NCI-H1436 (cell line): ENCODE results near the gene GMPR.
"Not testable (repeated sequence)": the region's sequence is repeated elsewhere in the genome, so short reads cannot be mapped to it uniquely, and the experiment has no call there.

ENCODE experiments used
- DNase-seq: peaks from one replicate; lab custom pipeline; 2025; lab: John Stamatoyannopoulos, UW

GMPR gene

DNA sequence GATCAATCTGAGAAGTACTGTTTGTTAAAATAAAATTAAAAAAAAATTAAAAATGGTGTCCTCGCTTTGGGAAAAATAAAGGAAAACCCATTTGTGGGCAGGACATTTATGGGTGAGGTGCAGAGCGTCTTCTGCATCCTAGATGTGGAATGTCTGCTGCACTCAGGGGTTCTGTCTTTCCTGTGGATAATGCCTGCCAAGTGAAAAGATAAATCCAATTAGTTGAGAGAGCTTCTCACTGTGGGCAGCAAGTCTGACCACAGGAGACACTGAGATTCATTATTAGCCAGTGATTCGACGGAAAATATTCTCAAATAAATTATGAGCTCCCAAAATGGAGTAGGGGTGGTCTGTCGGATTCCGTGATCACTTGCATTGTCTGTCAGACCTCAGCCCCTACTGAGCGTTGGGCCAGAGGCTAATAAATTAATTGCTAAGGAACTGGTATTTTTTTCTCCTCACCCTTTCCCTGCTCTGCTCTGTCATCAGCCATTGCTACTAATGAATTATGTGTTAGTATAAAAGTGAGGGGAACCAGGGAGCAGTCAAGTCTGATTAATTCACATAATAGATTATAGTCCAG is 10.0 kb downstream of the GMPR start:
- DNase-seq: no peak

GRCh38 chr6:16249971-16250370 is 11.6 kb downstream of the GMPR start:
- peak; percentile 17 for DNase-seq

GRCh38 chr6:16251706-16252105 is 13.3 kb downstream of the GMPR start:
- DNase-seq: no peak

- DNase-seq: no peak
Observed at GRCh38 chr6:16252686-16253299, 14.4 kb downstream of the GMPR start.

DNA sequence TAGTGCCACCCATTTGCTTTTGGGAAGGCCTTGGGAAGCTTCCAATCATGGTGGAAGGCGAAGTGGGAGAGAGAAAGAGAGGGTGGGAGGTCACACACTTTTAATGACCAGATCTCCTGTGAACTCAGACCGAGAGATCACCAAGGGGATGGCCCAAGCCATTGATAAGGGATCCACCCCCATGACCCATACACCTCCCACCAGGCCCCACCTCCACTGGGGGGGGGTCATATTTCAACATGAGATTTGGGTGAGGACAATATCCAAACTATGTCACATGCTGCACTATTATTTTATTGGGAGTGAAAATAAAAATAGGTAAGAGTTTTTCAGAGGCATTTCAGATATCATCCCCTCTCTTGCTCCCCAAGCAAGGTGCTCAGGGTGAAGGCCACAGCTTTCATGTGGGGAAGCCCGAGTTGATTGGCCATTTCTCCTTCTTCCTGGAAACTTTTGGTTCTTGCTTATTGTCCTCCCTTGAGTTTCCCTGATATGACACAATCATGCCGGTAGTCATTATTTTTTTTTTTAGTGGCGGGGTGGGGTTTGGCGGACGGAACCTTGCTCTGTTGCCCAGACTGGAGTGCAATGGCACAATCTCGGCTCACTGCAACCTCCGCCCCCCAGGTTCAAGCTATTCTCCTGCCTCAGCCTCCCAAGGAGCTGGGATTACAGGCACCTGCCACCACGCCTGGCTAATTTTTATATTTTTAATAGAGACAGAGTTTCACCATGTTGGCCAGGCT is 15.2 kb downstream of the GMPR start:
- no peak for DNase-seq

DNA sequence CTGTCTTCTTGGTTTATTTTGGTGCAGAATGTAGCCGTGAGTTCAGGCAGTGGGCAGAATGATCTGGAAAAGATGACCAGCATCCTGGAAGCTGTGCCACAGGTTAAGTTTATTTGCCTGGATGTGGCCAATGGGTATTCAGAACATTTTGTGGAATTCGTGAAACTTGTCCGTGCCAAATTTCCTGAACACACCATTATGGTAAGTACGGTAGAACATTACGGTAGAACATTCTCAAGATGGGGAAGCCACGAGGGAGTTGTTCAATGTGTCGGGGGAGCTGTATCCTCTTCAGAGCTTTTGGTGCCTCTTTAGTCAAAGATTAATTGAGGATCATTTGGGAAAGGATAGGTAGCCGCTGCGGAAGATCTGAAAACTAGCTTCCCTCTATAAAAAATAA is 16.1 kb downstream of the GMPR start:
- no peak for DNase-seq

DNA sequence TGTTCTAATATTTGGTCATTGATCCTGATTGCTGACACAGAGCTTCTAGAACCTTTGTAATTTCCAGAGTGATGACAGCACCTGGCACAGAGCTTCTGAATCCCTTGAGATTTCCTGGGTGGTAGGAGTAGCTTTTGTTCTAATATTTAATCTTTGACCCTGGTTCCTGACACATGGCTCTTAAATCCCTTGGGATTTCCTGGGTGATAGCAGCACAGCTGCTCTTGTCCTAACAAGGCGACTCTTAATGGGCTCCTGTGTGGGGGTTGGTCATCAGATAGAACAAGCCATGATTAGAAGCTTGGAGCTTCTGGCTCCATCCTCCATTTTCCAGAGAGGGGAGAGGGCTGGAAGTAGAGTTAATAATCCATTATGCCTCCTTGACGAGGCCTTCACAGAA is 18.4 kb downstream of the GMPR start:
- no peak for DNase-seq

GRCh38 chr6:16257999-16258708 is 19.8 kb downstream of the GMPR start:
- no peak for DNase-seq

DNA sequence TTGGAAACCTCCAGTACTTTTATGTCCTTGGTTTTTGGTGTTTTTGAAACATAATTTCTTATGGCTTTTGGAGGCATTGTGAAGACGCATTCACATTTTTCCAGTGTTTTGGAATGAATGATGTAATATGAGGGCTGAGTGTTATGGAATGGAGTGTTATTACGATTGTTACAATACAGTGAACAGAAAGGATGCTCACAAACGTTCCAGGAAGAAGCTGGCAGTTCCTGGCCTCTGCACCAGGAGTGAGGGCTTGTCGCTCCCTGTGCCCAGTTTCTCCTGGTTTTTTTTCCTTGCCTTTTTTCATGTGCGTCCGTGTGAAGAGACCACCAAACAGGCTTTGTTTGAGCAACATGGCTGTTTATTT is 20.3 kb downstream of the GMPR start:
- DNase-seq: no peak

- not testable (repeated sequence) for DNase-seq
Observed at GRCh38 chr6:16259604-16260003, 21.2 kb downstream of the GMPR start.

GRCh38 chr6:16260602-16261001 is 22.2 kb downstream of the GMPR start:
- DNase-seq: not testable (repeated sequence)

- DNase-seq: not testable (repeated sequence)
Observed at GRCh38 chr6:16262773-16263172, 24.4 kb downstream of the GMPR start.

GRCh38 chr6:16263464-16264099 is 25.2 kb downstream of the GMPR start:
- DNase-seq: not testable (repeated sequence)

DNA sequence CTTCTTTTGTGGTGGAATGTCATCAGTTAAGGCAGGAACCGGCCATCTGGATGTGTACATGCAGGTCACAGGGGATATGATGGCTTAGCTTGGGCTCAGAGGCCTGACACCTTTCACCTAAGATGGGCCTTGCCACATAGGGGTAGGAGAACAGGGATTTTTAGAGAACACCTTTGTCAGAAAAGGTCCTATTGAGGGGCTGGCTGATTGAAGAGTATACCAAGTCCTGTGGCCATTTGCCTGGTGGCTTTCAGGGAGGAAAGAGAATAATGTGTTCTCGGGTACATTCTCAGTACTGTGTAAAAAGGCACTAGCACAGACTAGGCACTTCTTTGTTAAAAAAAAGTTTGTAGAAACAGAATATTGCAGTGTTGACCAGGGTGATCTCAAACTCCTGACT is 26.4 kb downstream of the GMPR start:
- no peak for DNase-seq

DNA sequence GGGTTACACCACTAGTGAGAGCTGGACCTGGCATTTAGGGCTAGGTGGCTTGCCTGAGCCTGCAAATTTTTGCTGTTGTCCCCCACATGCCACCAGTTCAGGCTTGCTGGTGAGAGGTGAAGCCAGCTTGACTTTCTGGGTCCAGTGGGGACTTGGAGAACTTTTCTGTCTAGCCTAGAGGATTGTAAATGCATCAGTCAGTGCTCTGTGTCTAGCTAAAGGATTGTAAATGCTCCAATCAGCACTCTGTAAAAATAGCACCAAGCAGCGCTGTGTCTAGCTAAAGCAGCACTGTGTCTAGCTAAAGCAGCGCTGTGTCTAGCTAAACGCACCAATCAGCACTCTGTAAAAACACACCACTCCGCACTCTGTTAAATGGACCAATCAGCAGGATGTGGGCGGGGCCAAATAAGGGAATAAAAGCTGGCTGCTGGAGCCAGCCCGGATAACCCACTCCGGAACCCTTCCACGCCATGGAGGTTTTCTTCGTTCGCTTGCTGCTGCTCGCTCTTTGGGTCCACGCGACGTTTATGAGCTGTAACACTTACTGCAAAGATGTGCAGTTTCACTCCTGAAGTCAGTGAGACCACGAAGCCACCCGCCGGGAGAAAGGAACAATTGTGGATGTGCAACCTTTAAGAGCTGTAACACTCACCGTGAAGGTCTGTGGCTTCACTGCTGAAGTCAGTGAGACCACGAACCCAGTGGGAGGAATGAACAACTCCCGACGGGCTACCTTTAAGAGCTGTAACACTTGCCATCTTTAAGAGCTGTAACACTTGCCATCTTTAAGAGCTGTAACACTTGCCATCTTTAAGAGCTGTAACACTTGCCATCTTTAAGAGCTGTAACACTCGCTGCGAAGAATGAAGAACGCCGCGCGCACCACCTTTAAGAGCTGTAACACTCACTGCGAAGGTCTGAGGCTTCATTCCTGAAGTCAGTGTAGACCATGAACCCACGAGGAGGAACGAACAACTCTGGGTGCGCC is 27.3 kb downstream of the GMPR start:
- no peak for DNase-seq

- DNase-seq: no peak
Observed at GRCh38 chr6:16267428-16268263, 29.3 kb downstream of the GMPR start.

DNA sequence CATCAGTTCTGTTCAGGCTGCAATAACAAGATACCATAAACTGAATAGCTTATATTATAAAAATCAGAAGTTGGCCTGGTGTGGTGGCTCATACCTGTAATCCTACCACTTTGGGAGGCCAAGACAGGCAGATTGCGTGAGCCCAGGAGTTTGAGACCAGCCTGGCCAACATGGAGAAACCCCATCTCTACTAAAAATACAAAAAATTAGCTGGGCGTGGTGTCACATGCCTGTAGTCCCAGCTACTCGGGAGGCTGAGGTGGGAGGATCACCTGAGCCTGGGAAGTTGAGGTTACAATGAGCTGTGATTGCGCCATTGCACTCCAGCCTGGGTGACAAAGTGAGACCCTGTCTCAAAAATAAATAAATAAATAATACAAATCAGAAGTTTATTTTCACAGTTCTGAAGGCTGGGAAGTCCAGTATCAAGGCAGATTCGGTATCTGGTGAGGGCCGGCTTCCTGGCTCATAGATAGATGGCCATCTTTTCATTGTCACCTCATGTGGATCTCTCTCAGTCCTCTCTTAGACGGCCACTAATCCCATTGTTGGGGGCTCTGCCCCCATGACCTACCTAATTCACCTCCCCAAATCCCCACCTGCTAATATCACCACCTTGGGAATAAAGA is 31.2 kb downstream of the GMPR start:
- DNase-seq: not testable (repeated sequence)

DNA sequence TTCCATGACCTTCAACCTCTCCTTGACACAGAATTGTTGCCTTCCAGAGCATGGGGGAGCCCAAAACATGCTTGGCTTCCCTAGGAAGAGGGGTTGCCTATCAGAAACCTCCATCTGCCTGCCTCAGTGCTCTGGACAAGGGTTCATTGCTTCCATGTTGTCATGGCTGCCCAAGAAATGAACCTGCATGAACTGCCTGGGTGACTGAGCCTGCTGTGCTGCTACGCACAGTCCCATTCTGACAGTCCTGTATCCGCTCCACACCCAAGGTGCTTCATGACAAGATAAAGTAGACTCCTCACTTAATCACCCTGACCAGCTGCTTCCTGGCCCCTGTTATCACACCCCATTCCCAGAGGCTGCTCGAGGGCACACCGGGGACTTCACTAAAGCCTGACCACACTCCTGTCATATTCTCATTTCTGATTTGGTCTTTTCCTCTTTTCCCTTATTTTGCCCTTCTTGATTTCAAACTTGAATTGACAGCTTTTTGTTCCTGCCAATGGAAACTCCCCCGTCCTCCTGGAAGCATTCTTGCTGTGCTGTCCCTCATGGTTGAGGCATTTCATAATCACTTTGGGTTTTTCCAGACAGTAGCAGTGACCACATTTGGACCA is 31.9 kb downstream of the GMPR start:
- no peak for DNase-seq

GRCh38 chr6:16271428-16271827 is 33.0 kb downstream of the GMPR start:
- DNase-seq: no peak
